GM19395 (cell line): ENCODE measurements around the gene OTC.

ENCODE experiments used
- ATAC-seq: cut with Tn5 transposase; IDR thresholded peaks from one replicate; pipeline ENCODE4 v1.9.1; 2021; ENCODE audit warnings: mild to moderate bottlenecking, moderate library complexity; ENCODE audit not compliant: unreplicated experiment

OTC gene

GRCh38 chrX:38352362-38352761, at the start of gene OTC:
OTC (plus strand) TSS chrX:38352604; CDS start chrX:38352697, 93 bp downstream.
- ATAC-seq: no peak

- no peak for ATAC-seq
These were observed 48.4 kb upstream of the OTC start for GRCh38 chrX:38304010-38304409.

- ATAC-seq: no peak
These were observed 46.4 kb upstream of the OTC start for GRCh38 chrX:38305971-38306370.

- ATAC-seq: no peak
These were observed 40.7 kb upstream of the OTC start for GRCh38 chrX:38311743-38312142.

- ATAC-seq: no peak
These were observed 40.0 kb upstream of the OTC start for GRCh38 chrX:38312436-38312835.

GRCh38 chrX:38313190-38313589, 39.2 kb upstream of the OTC start:
- ATAC-seq: no peak

GRCh38 chrX:38315186-38315585, 37.2 kb upstream of the OTC start:
- no peak for ATAC-seq

GRCh38 chrX:38318196-38318595, 34.2 kb upstream of the OTC start:
- ATAC-seq: no peak

GRCh38 chrX:38318606-38319005, 33.8 kb upstream of the OTC start:
- ATAC-seq: no peak

GRCh38 chrX:38320819-38321218, 31.6 kb upstream of the OTC start:
- ATAC-seq: no peak

GRCh38 chrX:38326086-38326485, 26.3 kb upstream of the OTC start:
- ATAC-seq: no peak

GRCh38 chrX:38327007-38327774, 25.2 kb upstream of the OTC start, which contains the start of gene RPGR:
RPGR (minus strand) TSS chrX:38327509; CDS start chrX:38327367, 142 bp downstream.
- peak; percentile 97 for ATAC-seq

- peak; percentile 3 for ATAC-seq
These were observed 24.7 kb upstream of the OTC start for GRCh38 chrX:38327775-38328081.

GRCh38 chrX:38332505-38332904, 19.9 kb upstream of the OTC start:
- ATAC-seq: peak; percentile 62

- no peak for ATAC-seq
These were observed 17.0 kb upstream of the OTC start for GRCh38 chrX:38335382-38335781.

GRCh38 chrX:38336538-38337240, 15.7 kb upstream of the OTC start:
- no peak for ATAC-seq

GRCh38 chrX:38341442-38341841, 11.0 kb upstream of the OTC start:
- no peak for ATAC-seq

- ATAC-seq: no peak
These were observed 9.3 kb upstream of the OTC start for GRCh38 chrX:38342853-38343778.

- ATAC-seq: no peak
These were observed 6.3 kb upstream of the OTC start for GRCh38 chrX:38346150-38346549.

GRCh38 chrX:38347136-38347535, 5.3 kb upstream of the OTC start:
- ATAC-seq: peak; percentile 67

- no peak for ATAC-seq
These were observed 1.1 kb upstream of the OTC start for GRCh38 chrX:38351346-38351745.
